NOMO-1 (cell line): ENCODE results near the gene TEX12.

Experiments
- DNase-seq, 2 experiments: peaks; one replicate each; lab custom pipeline; 2025; ENCODE audit not compliant: unreplicated experiment in 2 of 2; lab: John Stamatoyannopoulos, UW

Gene TEX12

DNA sequence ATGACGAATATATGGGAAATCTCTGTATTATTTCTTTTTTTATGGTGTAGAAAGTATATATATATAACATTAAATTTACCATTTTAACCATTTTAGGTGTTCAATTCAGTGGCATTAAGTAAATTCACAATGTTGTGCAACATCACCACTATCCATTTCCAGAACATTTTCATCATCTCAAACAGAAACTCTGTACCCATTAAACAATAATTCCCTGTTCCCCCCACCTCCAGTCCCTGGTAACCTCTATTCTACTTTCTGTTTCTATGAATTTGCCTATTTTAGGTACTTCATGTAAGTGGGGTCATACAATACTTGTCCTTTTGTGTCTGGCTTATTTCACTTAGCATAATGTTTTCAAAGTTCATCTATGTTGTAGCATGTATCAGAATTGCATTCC, 43.7 kb downstream of the TEX12 start:
- DNase-seq, result no peak

DNA sequence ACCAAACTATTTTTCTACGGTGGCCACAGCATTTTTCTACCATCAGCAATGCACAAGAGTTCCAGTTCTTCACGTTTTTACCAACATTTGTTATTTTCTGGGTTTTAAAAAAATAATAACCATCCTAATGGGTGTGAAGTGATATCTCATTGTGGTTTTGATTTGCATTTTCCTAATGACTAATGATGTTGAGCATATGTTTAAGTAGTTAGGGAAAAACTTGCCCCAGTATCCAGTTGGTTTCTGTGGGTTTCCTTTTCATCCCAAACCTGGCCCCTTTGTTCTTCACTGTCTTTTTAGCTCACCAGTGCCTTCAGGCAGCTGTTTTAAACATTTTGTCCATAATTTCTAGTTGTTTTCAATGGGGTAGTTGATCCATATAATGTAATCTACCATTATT, 44.4 kb downstream of the TEX12 start:
- peak in 1 of 2 experiments; percentile 19 for DNase-seq

DNA sequence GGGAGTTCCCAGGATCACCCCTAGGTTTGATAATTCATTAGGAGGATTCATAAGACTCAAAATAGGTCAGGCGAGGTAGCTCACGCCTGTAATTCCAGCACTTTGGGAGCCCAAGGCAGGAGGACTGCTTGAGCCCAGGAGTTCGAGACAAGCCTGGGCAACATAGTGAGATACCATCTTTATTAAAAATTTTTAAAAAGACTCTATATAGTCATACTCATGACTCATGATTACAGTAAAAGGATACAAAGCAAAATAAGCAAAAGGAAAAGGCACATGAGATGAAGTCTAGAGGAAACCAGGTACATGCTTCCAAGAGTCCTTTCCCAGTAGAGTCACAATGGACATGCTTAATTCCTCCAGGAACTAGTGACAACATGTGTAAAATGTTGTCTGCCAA, 45.1 kb downstream of the TEX12 start:
- DNase-seq, result no peak

DNA sequence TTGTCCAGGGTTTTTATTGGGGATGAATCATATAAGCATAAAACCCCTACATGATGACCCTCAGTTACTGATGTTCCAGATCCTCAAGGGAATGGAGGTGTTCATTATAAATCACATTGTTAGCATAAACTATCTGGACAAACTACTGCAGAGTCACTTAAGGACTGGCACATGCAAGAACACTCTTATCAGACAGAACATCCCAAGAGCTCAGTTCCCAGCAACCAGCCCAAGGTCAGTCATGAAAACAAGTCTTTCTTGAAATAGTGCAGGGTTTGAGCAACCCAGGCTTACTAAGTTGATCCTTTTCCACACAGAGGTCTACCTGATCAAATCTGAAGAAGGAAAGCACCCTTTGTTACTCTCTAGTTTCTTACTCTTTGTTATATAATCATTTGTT, 45.5 kb downstream of the TEX12 start:
- no peak for DNase-seq

DNA sequence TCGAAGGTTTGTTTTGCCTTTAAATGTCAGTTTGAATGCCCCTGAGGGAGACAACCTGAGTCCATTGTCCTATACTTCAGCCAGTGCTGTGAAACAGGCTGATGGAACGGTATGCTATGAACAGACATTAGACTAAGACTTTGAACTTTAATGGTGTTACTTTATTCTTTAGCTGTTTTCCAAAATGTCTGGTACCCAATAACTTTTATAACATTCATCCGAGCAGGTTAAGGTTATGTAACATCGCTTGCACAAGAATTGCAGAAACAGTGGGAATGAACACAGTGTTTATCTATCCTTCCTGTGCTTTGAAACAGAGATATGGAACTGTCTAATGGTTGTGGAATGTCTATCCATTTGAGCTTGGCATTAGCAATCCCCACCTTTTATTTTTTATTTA, 46.6 kb downstream of the TEX12 start:
- no peak for DNase-seq

DNA sequence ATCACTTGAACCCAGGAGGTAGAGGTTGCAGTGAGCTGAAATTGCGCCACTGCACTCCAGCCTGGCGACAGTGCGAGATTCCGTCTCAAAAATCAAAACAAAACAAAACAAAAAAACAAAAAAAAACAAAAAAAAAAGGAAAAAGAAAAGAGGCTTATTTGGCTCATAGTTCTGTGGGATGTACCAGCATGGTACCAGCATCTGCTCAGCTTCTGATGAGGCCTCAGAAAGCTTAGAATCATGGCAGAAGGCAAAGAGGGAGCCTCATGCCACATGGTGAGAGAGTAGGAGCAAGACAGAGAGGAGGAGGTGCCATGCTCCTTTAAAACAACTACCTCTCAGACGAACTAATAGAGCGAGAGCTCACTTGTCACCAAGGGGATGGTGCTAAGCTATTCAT, 48.4 kb downstream of the TEX12 start:
- no peak for DNase-seq

DNA sequence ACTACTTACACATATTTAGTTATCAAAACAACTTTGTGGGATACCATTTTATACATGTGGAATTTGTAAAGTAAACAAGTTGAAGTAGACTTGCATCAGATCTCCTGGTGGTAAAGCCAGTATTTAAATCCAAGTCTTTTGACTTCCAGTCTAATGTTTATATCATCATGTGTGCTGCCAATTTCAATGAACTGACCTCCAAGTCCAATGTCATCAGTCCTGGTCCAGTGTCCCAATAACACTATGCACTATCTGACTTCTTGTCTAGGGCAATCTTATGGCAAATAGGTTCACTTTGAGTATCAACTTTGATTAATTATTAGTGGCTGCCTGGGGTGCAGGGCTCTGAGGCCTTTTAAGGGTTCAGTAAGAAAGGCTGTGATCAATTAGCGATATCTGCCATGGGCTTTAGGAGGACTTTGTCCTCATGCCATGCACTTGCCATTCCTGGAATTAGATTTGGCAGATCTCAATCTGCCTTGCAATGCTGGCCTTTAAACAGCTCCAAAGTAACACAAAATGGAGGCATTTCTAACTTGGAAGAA, 49.5 kb downstream of the TEX12 start:
- DNase-seq, result no peak

DNA sequence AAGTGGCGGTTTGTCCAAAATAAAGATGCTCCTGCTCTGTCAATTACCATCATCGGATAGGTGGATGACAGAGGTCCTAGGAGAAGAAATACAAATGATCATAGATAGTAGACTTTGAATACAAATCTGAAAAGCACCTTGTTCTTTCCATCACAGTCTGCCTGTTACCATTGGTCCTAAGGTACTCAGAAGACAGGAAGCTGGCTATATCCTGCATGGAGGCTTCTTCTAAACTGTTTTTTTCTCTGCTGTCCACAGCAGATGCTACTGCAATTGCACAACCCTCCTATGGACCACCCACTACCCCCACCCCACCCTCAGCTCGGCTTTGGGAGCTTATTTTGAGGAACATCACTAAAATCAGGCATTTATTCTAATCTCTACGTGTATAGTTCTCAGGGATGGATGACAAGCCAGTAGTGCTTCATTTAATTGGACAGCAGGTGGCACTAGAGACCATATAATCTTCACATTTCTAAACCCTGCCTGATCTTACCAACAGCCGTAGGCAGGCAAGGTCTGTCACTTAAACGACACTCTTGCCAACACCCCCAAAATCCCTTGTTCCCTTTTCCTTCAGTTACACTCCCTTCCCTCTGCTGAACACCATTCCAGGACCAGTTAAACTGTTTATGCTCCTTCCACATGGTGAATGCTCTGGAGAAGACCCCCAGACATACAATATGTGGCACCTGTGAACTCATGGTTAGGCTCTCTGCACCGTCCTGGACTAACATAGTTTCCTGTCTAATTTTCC, 52.5 kb downstream of the TEX12 start:
- DNase-seq, result peak; percentile 24 to 75

DNA sequence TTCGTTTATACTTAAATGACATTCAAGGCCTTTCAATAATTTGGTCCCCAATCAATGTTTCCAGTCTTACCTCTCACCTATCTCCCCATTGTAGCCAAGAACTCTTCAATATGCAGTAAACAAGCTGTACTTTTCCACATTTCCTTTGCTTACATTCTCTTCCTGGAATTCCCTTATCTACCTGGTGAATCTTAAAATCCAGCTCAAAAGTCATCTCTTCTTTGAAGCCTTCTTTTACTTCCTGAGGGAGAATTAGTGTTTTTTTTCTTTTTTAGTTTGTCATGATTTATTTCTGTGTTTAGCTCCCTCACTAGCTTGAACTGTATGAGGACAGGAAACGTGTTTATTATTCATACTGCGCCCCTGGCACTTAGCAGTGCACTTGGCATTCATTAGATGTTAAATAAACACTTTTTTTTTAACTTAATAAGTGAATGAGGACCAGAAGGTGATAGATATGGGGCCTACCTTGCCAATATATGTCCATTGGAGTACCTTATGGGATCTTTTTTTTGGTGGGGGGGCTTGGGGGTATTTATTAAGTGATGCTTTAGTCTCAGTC, 54.2 kb downstream of the TEX12 start:
- no peak for DNase-seq
